ENCODE results near the gene CD40. TPM values are rescaled to one million over a fixed set of nuclear protein-coding genes. Genes with fewer than 3 reads are reported as not detected.

Gene CD40
- total and polyA plus RNA-seq, 2 of the 8 experiments (the other 6 are each of a cell fraction or from before 2014, with no cell fraction given), result 14.5 to 18.8 TPM

DNA sequence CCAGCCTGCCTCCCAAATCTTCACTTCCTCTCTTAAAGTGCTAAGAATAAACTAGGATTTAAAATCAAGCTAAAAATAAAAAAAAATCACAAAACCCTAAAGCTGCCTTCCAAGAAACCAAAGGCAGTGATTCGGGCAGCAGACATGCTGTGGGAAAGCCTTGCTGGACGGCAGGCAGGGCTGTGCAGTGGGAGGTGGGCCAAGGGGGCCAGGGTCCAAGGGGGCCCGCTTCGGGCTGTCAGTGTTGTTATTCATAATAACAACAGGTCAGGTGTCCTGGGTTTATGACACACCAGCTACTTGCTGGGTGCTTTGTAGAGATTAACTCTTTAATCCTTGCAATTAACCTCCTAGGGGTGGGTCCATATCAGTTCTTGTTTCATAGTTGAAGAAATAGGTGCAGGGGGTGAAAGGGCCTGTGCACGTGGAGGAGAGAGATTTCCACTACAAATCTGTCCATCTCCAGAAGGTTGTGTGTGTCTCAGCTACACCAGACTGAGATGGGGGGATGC is 40.4 kb downstream of the CD40 start:
- Histone ChIP-seq H3K9me3 (ENCODE audit: insufficient read depth in 2 of 2, low read depth in 1 of 2, low read length in 1 of 2) (no peaks in the 10 kb centered on the region), H4K5ac (ENCODE audit: insufficient read length, low read depth, low read length) (no peak overlapping the region), H3K27me3 (replicated peaks in 1 of 4; ENCODE audit: control insufficient read depth in 3 of 4, extremely low read depth in 1 of 4, insufficient read depth in 3 of 4, low read length in 3 of 4) (no peaks in the 10 kb centered on the region), H3K4me3 (ENCODE audit: extremely low read depth in 1 of 4, insufficient read depth in 2 of 4, low read depth in 3 of 4, low read length in 4 of 4) (no peak overlapping the region), H3K79me1 (ENCODE audit: low read depth, low read length) (no peaks in the 10 kb centered on the region), H2BK12ac (ENCODE audit: low read depth, low read length) (no peak overlapping the region), H3K56ac (replicated peaks; ENCODE audit: insufficient read length, low read depth, low read length) (no peak overlapping the region), H3K18ac (ENCODE audit: extremely low read depth, low read length) (no peak overlapping the region), H3K36me3 (ENCODE audit: control insufficient read depth in 2 of 4, insufficient read depth in 4 of 4, low read length in 3 of 4) (no peaks in the 10 kb centered on the region), H3K4me2 (ENCODE audit: insufficient read depth in 1 of 2, low read depth in 2 of 2, low read length in 2 of 2) (no peak overlapping the region), H2AK5ac (ENCODE audit: low read depth, low read length) (no peak overlapping the region), H4K91ac (replicated peaks; ENCODE audit: insufficient read length, low read length) (no peak overlapping the region), H3K23me2 (ENCODE audit: low read depth, low read length) (no peaks in the 10 kb centered on the region), H3K4ac (replicated peaks; ENCODE audit: insufficient read length, low read depth, low read length) (no peak overlapping the region), H2BK5ac (ENCODE audit: low read depth, low read length) (no peak overlapping the region), H2BK20ac (ENCODE audit: low read length) (no peak overlapping the region), H3K14ac (ENCODE audit: insufficient read length) (no peak overlapping the region), H3K4me1 (replicated peaks in 1 of 4; ENCODE audit: control insufficient read depth in 3 of 4, insufficient read depth in 4 of 4, low read length in 3 of 4) (no peaks in the 10 kb centered on the region), H2BK120ac (replicated peaks; ENCODE audit: low read depth, low read length) (no peak overlapping the region), H3K79me2 (ENCODE audit: control insufficient read depth in 1 of 2, insufficient read depth in 2 of 2, low read length in 2 of 2) (no peaks in the 10 kb centered on the region), H2AFZ (ENCODE audit: low read length) (no peak overlapping the region), H3K9ac (replicated peaks in 1 of 4; ENCODE audit: extremely low read depth in 1 of 4, low read depth in 3 of 4, low read length in 3 of 4) (no peak overlapping the region), H3K23ac (ENCODE audit: insufficient read length) (no peak overlapping the region), H3K27ac (ENCODE audit: low read depth, low read length) (no peak overlapping the region), H2BK15ac (ENCODE audit: low read length) (no peak overlapping the region), H4K8ac (ENCODE audit: extremely low read depth, insufficient read depth, low read length) (no peak overlapping the region), H4K20me1 (replicated peaks in 1 of 2; ENCODE audit: control insufficient read depth in 1 of 2, insufficient read depth in 2 of 2, low read length in 2 of 2) (no peaks in the 10 kb centered on the region)
- FAIRE-seq (no peak), DNase-seq (ENCODE audit: low read depth in 1 of 2, low spot score in 2 of 2) (no peak)
- CTCF ChIA-PET (ENCODE audit: partially characterized antibody), result interaction anchor here (0.7 to 21.6 kb wide), 6 partner anchors 9 to 24 kb away, joined by 3 to 233 read pairs (median 6); no protein-coding TSS in a partner anchor
- 88% methylated on average over 5 of the region's 5 CpGs; no CpG with 5 or more reads in 1 of the 2 experiments for whole genome bisulfite sequencing, 2 experiments (ENCODE audit: extremely low coverage in 1 of 2, insufficient coverage in 1 of 2, insufficient read length in 1 of 2, insufficient replicate concordance in 2 of 2, low coverage in 1 of 2, low lambda C conversion rate in 2 of 2, missing lambda C conversion rate in 1 of 2)
- TF ChIP-seq CTCF (IDR thresholded peaks at IDR 0.05; ENCODE audit: control extremely low read depth in 1 of 3, insufficient read depth in 1 of 3, low read depth in 1 of 3, low read length in 3 of 3) (no peak), SP2 (IDR thresholded peaks at IDR 0.05; ENCODE audit: low read length) (no peak), PHF8 (conservative IDR thresholded peaks at IDR 0.05; ENCODE audit: low read depth, low read length) (no peak), TAF1 (IDR thresholded peaks at IDR 0.05; ENCODE audit: low read depth, low read length) (no peak), HDAC6 (IDR thresholded peaks at IDR 0.05; ENCODE audit: low read depth, low read length) (no peak), RFX5 (IDR thresholded peaks at IDR 0.05; ENCODE audit: borderline replicate concordance, low read depth, low read length) (no peak), TEAD4 (IDR thresholded peaks at IDR 0.05; ENCODE audit: low read depth, low read length) (no peak), NRF1 (IDR thresholded peaks at IDR 0.05; ENCODE audit: low read depth, low read length) (no peak), ZNF274 (IDR thresholded peaks at IDR 0.05; ENCODE audit: borderline replicate concordance, extremely low read depth, low read length) (no peak), CHD2 (IDR thresholded peaks at IDR 0.05; ENCODE audit: low read length) (no peak)
- POLR2A ChIA-PET (ENCODE audit: partially characterized antibody), result interaction anchor here (1.0 to 1.3 kb wide), 2 partner anchors 34 to 56 kb away, joined by 3 read pairs; no protein-coding TSS in a partner anchor

Measured in H1 (cell line).